PC-9 (cell line): ENCODE measurements around the gene BORCS5. TPM values are rescaled to one million over a fixed set of nuclear protein-coding genes. Genes with fewer than 3 reads are reported as not detected.

Source experiments
- BruUV-seq: library from RNA; stranded (reverse); fragments of 400-500 nt; replicated peaks from 2 replicates; lab custom pipeline; 2021; lab: Mats Ljungman, UMichigan
- CTCF ChIA-PET: fragments of 300-600 bp; sonication (Branson Sonifier 250); formaldehyde crosslinking; loops from one replicate; lab custom pipeline; 2022; ENCODE audit warnings: antibody characterized with exemption; lab: Charles Lee
- POLR2A ChIA-PET: fragments of 300-600 bp; sonication (Branson Sonifier 250); formaldehyde crosslinking; loops from one replicate; lab custom pipeline; 2022; ENCODE audit warnings: antibody characterized with exemption; ENCODE audit not compliant: unreplicated experiment; lab: Charles Lee
- DNase-seq, 2 experiments: peaks; one replicate each; pipeline versions ENCODE4 v3.0.0 to v3.0.0-alpha.2; 2015 to 2022; ENCODE audit warnings: mixed read lengths in 1 of 2
- H2AFZ ChIP-seq: fragments of 200-600 bp; sonication (generic); 2 replicates; pipeline ENCODE4 v1.8.1; 2017; ENCODE audit warnings: antibody characterized with exemption
- H3F3A ChIP-seq: fragments of 200-600 bp; sonication (generic); 2 replicates; pipeline ENCODE4 v1.8.1; 2017; ENCODE audit warnings: antibody characterized with exemption, mild to moderate bottlenecking, low read depth; ENCODE audit not compliant: insufficient read depth
- H3K27ac ChIP-seq: fragments of 200-600 bp; sonication (generic); 2 replicates; pipeline ENCODE4 v1.6.1; 2016; ENCODE audit warnings: mixed run types
- H3K27me3 ChIP-seq: fragments of 200-600 bp; sonication (generic); 2 replicates; pipeline ENCODE4 v1.6.1; 2016; ENCODE audit warnings: low read depth, mixed run types; ENCODE audit not compliant: insufficient read depth
- H3K36me3 ChIP-seq: fragments of 200-600 bp; sonication (generic); 2 replicates; pipeline ENCODE4 v1.6.1; 2016; ENCODE audit warnings: low read depth, mixed run types
- H3K4me1 ChIP-seq: fragments of 200-600 bp; sonication (generic); replicated peaks from 2 replicates; pipeline ENCODE4 v1.6.1; 2016; ENCODE audit warnings: mixed run types; ENCODE audit not compliant: insufficient read depth
- H3K4me2 ChIP-seq: fragments of 200-600 bp; sonication (generic); 2 replicates; pipeline ENCODE4 v1.6.1; 2017; ENCODE audit warnings: mixed run types
- H3K4me3 ChIP-seq: fragments of 200-600 bp; sonication (generic); 2 replicates; pipeline ENCODE4 v1.6.1; 2016; ENCODE audit warnings: mixed run types
- H3K79me2 ChIP-seq: fragments of 200-600 bp; sonication (generic); 2 replicates; pipeline ENCODE4 v1.6.1; 2017; ENCODE audit warnings: low read depth, mixed run types
- H3K9me2 ChIP-seq: fragments of 200-600 bp; sonication (generic); 2 replicates; pipeline ENCODE4 v1.8.1; 2017; ENCODE audit warnings: mild to moderate bottlenecking; ENCODE audit not compliant: insufficient read depth
- H3K9me3 ChIP-seq: fragments of 200-600 bp; sonication (generic); 2 replicates; pipeline ENCODE4 v1.8.1; 2016; ENCODE audit warnings: low read depth; ENCODE audit not compliant: insufficient read depth
- H4K20me1 ChIP-seq: fragments of 200-600 bp; sonication (generic); 2 replicates; pipeline ENCODE4 v1.8.1; 2017; ENCODE audit not compliant: insufficient read depth
- EZH2 ChIP-seq: fragments of 200-600 bp; sonication (generic); IDR thresholded peaks from 2 replicates; pipeline ENCODE4 v1.8.0; 2017; ENCODE audit warnings: antibody characterized with exemption, low read depth
- intact Hi-C: fragments of 100-400 bp; cut with micrococcal nuclease; formaldehyde crosslinking; loops from one replicate; pipeline ENCODE4 v1.10.0; 2022; ENCODE audit not compliant: unreplicated experiment
- total RNA-seq: library from RNA; stranded (reverse); gene quantifications from 2 replicates; pipeline ENCODE4 v1.2.3, GENCODE V29; 2021
- TF ChIP-seq, protein P1 (sequence below): fragments of 200-600 bp; sonication (generic); conservative IDR thresholded peaks from 2 replicates; pipeline ENCODE4 v1.6.1; 2017; ENCODE audit warnings: mixed run types, antibody characterized with exemption, mild to moderate bottlenecking, moderate library complexity

The BORCS5 gene
- total RNA-seq, 1 experiment from 2014 or later: 19.7 TPM

DNA sequence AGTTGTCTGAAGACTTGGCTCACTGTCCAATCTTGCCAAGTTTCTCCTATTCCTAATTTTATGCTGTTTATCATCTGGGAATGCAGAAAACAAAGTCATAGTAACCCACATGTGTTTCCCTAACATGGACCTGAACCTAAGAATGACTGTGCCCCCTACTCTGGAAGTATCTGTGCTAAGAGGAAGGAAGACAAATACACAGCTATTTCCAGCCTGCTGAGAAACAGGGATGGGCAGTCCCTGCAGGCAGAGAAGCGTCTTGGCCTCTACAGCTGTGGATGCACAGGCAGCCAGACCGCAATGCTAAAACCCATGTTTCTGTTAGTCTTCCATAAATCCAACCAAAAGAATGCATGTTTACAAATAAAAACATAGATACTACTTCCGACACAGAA is 149.6 kb downstream of the BORCS5 start:
- POLR2A ChIA-PET: interaction anchor here (0.6 kb wide), 1 partner anchor 76 kb away, joined by 3 read pairs; no protein-coding TSS in a partner anchor

GRCh38 chr12:12507121-12507520 is 150.2 kb downstream of the BORCS5 start:
- no peaks in the 10 kb centered on the region for H3K79me2 ChIP-seq
- no peak for DNase-seq
- intact Hi-C loops: no loop called here
- H3K9me3 ChIP-seq: no peaks in the 10 kb centered on the region
- no peak overlapping the region for H2AFZ ChIP-seq
- H3K9me2 ChIP-seq: no peaks in the 10 kb centered on the region
- TF ChIP-seq EZH2: no peak
- TF ChIP-seq, protein P1, sequence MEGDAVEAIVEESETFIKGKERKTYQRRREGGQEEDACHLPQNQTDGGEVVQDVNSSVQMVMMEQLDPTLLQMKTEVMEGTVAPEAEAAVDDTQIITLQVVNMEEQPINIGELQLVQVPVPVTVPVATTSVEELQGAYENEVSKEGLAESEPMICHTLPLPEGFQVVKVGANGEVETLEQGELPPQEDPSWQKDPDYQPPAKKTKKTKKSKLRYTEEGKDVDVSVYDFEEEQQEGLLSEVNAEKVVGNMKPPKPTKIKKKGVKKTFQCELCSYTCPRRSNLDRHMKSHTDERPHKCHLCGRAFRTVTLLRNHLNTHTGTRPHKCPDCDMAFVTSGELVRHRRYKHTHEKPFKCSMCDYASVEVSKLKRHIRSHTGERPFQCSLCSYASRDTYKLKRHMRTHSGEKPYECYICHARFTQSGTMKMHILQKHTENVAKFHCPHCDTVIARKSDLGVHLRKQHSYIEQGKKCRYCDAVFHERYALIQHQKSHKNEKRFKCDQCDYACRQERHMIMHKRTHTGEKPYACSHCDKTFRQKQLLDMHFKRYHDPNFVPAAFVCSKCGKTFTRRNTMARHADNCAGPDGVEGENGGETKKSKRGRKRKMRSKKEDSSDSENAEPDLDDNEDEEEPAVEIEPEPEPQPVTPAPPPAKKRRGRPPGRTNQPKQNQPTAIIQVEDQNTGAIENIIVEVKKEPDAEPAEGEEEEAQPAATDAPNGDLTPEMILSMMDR: no peak
- no peaks in the 10 kb centered on the region for H3K36me3 ChIP-seq
- CTCF ChIA-PET: no interaction called here
- no TSS peak for BruUV-seq
- H4K20me1 ChIP-seq: no peaks in the 10 kb centered on the region
- no peak overlapping the region for H3K4me2 ChIP-seq
- H3K27me3 ChIP-seq: no peaks in the 10 kb centered on the region
- POLR2A ChIA-PET: no interaction called here
- no peak overlapping the region for H3K27ac ChIP-seq
- no peak overlapping the region for H3K4me3 ChIP-seq
- H3F3A ChIP-seq: no peaks in the 10 kb centered on the region
- no peaks in the 10 kb centered on the region for H3K4me1 ChIP-seq

More for the DNA sequence above, 149.6 kb downstream of the BORCS5 start:
- Histone ChIP-seq H3K9me3 (no peaks in the 10 kb centered on the region), H4K20me1 (no peaks in the 10 kb centered on the region), H3F3A (no peaks in the 10 kb centered on the region), H3K4me2 (no peak overlapping the region), H3K27me3 (no peaks in the 10 kb centered on the region), H3K4me1 (no peaks in the 10 kb centered on the region), H2AFZ (no peak overlapping the region), H3K27ac (no peak overlapping the region), H3K9me2 (no peaks in the 10 kb centered on the region), H3K4me3 (no peak overlapping the region), H3K36me3 (no peaks in the 10 kb centered on the region), H3K79me2 (no peaks in the 10 kb centered on the region)
- intact Hi-C loops: no loop called here
- no peak for TF ChIP-seq EZH2
- TF ChIP-seq, protein P1: no peak
- CTCF ChIA-PET: no interaction called here
- BruUV-seq: no TSS peak
- no peak for DNase-seq

DNA sequence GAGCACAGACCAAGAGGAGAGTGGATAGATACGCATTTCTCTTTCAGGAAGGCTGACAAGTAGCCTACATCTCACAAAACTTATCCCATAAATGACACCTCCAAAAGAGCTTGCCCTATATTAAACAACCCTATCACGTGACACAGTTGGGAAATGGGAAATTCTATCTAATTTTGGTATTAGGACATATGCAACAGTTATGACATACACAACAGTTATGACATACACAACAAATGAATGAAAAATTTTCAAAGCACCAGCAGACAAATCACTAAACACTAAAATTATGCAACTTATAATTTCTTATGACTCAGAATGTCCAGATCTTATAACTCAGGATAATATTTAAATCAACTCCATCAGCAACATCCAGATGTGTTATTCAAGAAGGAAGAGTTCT is 151.7 kb downstream of the BORCS5 start:
- DNase-seq: no peak
- CTCF ChIA-PET: no interaction called here
- intact Hi-C loops: no loop called here

More for the DNA sequence above, 151.7 kb downstream of the BORCS5 start:
- no peaks in the 10 kb centered on the region for H3K27me3 ChIP-seq
- H3K36me3 ChIP-seq: no peaks in the 10 kb centered on the region
- H4K20me1 ChIP-seq: no peaks in the 10 kb centered on the region
- no peaks in the 10 kb centered on the region for H3K79me2 ChIP-seq
- H2AFZ ChIP-seq: no peak overlapping the region
- H3K4me3 ChIP-seq: no peak overlapping the region
- no TSS peak for BruUV-seq
- H3K4me1 ChIP-seq: no peaks in the 10 kb centered on the region
- POLR2A ChIA-PET: no interaction called here
- no peak overlapping the region for H3K27ac ChIP-seq
- H3K4me2 ChIP-seq: no peak overlapping the region
- no peaks in the 10 kb centered on the region for H3F3A ChIP-seq
- H3K9me3 ChIP-seq: no peaks in the 10 kb centered on the region
- TF ChIP-seq, protein P1: no peak
- TF ChIP-seq EZH2: no peak
- no peaks in the 10 kb centered on the region for H3K9me2 ChIP-seq
